C4-2B (cell line): ENCODE measurements around the gene PFN3.

ENCODE experiments used
- ZFX ChIP-seq: fragments of 450-650 bp; IDR thresholded peaks from 2 replicates; pipeline ENCODE4 v1.6.1; 2017
- TF ChIP-seq, protein P1 (sequence below): fragments of 450-650 bp; conservative IDR thresholded peaks from 2 replicates; pipeline ENCODE4 v1.5.1; 2017; ENCODE audit warnings: mild to moderate bottlenecking

DNA sequence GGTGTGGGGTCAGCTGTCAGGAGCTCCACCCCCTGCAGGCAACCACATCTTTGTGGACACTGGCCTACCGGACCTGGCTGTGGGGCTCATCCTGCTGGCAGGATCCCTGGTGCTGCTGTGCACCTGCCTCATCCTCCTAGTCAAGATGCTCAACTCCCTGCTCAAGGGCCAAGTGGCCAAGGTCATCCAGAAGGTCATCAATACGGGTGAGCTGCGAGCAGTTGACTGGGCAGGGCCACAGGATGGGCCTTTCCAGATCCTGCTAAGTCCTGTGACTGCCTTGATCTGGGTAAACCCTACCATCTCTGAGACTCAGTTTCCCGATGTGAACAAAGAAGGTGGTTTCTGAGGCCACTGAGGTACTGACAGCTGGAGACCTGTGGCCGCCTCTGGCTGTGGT, 6.5 kb downstream of the PFN3 start:
- TF ChIP-seq, protein P1, sequence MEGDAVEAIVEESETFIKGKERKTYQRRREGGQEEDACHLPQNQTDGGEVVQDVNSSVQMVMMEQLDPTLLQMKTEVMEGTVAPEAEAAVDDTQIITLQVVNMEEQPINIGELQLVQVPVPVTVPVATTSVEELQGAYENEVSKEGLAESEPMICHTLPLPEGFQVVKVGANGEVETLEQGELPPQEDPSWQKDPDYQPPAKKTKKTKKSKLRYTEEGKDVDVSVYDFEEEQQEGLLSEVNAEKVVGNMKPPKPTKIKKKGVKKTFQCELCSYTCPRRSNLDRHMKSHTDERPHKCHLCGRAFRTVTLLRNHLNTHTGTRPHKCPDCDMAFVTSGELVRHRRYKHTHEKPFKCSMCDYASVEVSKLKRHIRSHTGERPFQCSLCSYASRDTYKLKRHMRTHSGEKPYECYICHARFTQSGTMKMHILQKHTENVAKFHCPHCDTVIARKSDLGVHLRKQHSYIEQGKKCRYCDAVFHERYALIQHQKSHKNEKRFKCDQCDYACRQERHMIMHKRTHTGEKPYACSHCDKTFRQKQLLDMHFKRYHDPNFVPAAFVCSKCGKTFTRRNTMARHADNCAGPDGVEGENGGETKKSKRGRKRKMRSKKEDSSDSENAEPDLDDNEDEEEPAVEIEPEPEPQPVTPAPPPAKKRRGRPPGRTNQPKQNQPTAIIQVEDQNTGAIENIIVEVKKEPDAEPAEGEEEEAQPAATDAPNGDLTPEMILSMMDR = no peak
- TF ChIP-seq ZFX = no peak
